HG03095 (cell line): ENCODE results near the gene SYT13.

Experiments used
- ATAC-seq: cut with Tn5 transposase; IDR thresholded peaks from one replicate; pipeline ENCODE4 v1.9.1; 2021; ENCODE audit warnings: moderate library complexity; ENCODE audit not compliant: unreplicated experiment

Gene SYT13

DNA sequence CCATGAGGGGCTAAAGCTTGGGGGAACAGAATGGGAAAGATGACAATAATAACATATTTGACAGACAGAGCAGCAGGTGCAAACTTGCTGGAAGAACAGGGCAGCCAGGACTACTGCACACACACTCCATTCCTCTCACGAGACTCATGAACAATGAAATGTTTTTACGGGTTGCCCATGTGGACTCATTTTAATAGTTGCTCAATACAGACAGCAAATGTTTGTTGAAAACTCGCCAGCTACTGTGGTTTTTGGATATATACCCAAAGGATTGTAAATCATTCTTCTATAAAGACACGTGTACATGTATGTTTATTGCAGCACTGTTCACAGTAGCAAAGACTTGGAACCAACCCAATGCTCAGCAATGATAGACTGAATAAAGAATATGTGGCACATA, 10.3 kb downstream of the SYT13 start:
- ATAC-seq, result no peak

- no peak for ATAC-seq
Measured at GRCh38 chr11:45274206-45274605, 11.9 kb downstream of the SYT13 start.

- ATAC-seq, result no peak
Measured at GRCh38 chr11:45273509-45273908, 12.6 kb downstream of the SYT13 start.

DNA sequence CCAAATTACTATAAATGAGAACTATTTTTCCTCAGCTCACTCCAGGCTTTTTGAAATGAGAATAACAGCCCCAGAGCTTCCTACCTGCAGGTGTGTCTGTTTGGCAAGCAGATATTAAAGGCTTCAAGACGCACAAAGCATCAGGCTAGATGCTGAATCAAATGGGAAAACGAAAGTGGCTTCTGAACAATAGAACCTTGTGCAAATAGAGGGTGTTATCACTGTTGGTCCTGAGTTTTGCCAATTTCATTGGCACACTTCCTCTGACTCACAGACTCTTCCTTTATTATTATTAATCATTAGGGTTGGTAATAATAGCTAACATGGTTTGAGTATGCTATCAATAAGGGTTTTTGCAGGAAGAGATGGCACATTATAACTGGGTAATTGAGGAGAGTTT, 13.4 kb downstream of the SYT13 start:
- ATAC-seq, result no peak

- ATAC-seq, result no peak
Measured at GRCh38 chr11:45270946-45271716, 15.0 kb downstream of the SYT13 start.

DNA sequence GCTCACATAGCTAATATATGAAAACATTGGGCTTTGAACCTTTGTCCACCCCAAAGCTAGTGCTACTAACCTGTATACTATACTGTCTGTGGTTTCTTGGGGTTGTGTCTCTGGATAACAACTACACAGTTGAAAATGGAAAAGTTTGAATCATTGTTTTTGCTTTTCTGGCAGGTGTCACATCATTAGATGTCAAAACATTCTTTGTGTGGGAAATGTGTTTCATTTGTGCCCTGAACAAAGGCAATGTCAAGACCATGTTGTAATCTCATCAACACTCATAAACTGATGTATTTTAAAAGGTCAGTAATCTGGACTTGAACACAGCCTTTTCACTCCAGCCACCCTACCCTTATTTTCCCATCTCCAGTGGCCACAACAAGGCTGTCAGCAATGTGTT, 16.5 kb downstream of the SYT13 start:
- no peak for ATAC-seq

- no peak for ATAC-seq
Measured at GRCh38 chr11:45267652-45268299, 18.4 kb downstream of the SYT13 start.

DNA sequence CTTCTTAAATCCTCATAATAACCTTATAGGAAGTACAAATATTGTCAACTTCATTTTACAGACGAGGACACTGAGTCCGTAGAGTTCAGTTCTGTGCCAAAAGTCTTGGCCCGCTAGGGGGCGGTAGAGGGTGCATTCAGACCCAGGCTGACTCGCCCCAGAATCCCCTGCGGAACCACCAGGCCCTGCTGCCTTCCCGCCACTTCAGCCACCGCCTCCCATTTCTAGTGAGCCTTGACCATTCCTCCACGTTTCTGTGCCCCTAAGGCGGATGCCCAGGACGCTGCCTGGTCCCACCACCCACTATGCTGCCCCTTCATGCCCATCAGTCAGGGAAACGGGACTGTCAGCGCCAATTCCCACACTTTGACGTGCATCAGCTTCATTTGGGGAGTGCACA, 19.1 kb downstream of the SYT13 start:
- ATAC-seq, result no peak

DNA sequence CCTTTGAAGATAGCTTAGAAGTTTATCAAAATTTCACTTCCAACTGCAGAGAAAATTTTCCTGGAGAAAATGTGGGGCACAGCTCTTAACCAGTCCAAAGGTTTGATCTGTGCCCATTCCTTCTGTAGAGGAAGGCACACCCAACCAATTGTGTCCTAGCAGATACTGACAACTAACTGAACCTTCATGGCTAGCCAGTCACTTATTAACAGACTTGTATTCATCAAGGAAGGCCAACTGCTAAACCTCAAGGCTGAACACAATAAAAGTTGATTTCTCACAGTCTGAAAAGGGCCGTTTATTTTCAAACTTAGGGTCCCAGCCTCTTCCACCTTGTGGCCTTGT, 19.5 kb downstream of the SYT13 start:
- ATAC-seq, result no peak

GRCh38 chr11:45265969-45266675, 20.0 kb downstream of the SYT13 start:
- ATAC-seq, result no peak

GRCh38 chr11:45264839-45265515, 21.2 kb downstream of the SYT13 start:
- ATAC-seq, result no peak

- no peak for ATAC-seq
Measured at GRCh38 chr11:45263773-45264172, 22.4 kb downstream of the SYT13 start.

DNA sequence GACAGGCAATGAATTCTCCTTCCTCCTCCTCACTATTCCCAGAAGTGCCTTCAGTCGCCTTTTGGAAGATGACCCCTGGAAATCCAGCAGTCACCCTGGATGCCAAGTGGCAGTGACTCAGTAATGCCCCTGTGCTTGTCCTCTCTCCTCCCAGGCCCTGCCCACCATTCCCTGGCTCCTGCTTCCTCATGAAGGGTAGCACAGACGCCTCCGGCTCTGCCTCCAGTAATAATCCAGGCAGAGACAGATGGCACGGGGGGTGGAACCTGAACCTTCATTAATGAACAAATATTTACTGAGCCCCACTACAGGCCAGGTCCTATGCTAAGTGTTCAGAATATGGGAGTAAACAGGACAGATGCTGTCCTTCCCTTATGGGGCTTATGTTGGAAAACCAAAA, 23.2 kb downstream of the SYT13 start:
- ATAC-seq, result no peak

GRCh38 chr11:45260071-45260470, 26.1 kb downstream of the SYT13 start:
- ATAC-seq, result no peak

DNA sequence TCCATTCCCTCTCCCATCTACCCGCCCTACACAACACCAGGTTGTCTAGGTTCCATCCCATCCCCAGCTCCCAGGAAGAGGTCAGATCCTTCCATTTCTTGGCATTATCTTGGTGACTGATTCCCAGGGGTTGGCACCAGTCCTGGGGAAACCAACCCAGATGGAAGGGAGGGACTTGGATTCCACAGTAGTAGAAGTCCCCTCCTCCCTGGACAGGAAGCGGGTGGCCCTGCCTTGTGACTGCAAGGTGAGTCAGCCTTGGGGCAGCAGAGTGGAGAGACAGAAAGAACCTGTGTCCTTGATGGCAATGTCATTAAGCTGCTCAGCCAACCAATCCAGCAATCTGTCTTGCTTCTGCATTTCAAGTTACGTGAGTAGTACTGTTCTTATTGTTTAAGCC, 26.5 kb downstream of the SYT13 start:
- no peak for ATAC-seq

DNA sequence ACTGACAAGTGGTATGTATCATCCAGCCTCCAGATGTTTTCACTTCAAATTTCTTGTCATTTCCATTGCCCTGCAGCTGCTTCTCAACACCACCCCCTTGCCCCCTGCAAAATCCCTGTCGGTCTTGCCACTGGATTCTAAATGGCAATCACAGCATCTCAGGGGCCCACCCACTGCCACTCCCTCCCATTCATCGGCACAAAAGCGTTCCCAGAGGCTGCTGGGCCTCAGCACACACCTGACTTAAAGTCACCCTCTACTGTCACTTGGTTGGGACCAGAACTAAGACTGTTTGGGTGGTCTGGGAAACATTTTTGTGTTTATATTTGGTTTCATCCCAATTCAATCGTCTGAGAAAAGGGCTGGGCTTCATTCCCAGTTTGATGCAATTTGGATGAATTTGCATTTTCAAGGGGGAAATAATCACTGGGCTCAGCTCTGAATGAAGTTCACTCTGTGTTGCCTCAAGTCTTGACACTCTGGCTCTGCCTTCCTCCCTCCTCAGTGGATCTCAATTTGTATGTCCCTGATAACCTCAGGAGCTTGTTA, 27.1 kb downstream of the SYT13 start:
- no peak for ATAC-seq

DNA sequence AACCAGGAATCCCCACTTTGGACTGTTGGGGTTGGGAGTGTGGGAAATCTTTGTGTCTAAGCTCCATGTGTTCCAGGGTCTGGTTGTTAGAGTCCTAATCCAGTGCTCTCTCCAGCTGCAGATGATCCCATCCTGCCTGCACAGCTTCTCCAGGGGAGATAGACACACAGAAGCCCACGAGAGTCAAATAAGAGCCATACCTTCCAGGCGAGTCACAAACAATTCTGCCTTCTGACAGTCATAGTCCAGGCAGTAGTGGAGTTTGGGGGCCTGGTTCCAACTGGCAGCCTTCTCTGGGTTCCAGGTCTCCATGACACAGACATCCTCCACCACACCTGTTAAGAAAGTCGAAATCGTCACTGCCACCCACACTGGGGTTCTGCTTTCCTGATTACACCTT, 32.1 kb downstream of the SYT13 start:
- ATAC-seq, result no peak

GRCh38 chr11:45253640-45254039, 32.5 kb downstream of the SYT13 start:
- ATAC-seq, result no peak

GRCh38 chr11:45252877-45253276, 33.3 kb downstream of the SYT13 start:
- no peak for ATAC-seq

GRCh38 chr11:45252134-45252856, 33.8 kb downstream of the SYT13 start:
- peak; percentile 57 for ATAC-seq
